Measurements from ENCODE around the gene ADAM30.
A peak's percentile ranks its signal among the peaks of the same experiment; 100 is the strongest.

ADAM30 gene

DNA sequence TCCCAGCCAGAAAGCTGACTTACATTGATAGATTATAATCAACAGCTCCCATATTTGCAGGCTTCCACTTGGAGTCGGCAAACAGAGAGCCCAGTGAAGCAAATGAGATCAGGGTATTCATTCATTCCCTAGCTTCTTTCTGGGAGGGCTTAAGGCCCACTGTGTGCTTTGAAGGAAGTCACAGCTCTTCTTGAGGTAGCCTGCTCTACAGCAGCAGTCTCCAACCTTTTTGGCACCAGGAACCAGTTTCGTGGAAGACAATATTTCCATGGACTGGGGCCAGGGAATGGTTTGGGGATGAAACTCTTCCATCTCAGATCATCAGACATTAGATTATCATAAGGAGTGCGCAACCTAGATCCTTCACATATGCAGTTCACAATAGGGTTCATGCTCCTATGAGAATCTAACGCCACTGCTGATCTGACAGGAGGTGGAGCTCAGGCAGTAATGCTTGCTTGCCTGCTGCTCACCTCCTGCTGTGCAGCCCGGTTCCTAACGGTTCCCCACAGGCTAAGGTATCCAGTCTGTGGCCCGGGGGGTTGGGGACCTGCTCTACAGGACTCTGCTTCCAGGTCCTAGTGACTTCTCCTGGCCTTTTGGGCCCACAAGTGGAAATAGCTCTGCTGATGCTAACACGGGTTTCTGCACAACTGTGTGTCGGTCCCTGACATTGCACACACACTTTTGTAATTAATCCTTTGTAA, 13.7 kb upstream of the ADAM30 start:
- DNase-seq: no peak

DNA sequence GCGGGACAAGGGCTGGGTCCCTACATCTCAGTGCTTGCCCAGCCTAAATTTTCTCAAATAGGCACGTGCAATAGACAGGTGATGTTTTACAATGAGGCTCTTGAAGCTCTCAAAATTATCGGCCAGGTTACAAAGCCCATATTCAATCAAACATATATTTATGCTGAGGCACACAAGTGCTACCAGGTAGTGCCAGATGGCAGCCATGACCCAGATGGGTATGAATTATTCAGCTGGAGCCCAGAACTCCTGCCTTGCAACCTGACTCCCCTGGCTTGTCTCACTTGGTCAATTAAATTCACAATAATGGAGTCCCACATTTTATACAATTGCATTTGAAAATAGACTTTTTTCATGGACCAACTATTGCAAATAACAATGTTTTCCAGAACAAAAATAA, 12.3 kb upstream of the ADAM30 start:
- no peak for DNase-seq

- DNase-seq: no peak
Measured at GRCh38 chr1:119906927-119907652, 10.8 kb upstream of the ADAM30 start.

DNA sequence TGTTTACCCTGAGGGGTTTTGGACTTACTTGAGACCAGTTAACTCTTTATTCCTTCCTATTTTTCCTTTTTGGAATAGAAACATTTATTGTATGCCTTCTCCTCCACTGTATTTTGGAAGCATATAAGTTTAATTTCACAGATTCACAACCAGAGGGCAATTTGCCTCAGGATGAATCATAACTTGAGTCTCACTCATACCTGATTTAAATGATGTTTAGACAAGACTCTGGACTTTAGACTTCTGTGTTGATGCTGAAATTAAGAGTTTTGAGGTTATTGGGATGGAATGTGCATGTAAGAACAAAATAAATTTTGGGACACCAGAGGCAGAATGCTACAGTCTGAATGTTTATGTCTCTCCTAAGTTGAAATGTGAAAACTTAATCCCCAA, 7.1 kb upstream of the ADAM30 start:
- no peak for DNase-seq

GRCh38 chr1:119902775-119903442, 6.6 kb upstream of the ADAM30 start:
- DNase-seq: no peak

DNA sequence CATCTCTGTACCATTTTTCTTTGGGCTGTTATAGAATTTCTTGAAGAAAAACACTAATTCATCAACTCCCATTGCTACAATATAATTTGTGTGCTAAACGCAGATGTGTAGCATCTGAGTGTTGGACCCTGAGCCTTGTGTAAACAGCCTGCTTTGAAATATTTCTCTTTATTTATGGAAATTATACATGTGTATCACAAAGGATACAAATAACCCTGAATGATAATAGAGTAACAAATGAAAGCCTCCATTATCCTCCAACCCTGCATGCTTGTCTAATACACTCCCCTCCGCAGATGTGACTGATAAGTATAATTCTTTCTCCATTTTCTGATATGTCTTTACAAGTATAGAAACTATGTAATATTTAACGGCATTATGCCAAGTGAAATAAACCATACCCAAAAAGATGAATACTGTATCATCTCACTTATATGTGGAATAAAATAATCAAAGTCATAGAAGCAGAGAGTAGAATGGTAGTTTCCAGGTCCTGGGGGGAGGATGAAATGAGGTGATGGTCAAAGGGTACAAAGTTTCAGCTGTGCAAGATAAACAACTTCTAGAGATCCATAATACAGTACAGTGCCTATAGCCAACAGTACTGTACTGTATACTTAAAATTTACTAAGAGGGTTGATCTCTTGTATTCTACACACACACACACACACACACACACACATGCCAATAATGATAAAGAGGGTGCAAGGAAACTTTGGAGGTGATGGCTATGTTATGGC, 2.8 kb upstream of the ADAM30 start:
- no peak for DNase-seq

DNA sequence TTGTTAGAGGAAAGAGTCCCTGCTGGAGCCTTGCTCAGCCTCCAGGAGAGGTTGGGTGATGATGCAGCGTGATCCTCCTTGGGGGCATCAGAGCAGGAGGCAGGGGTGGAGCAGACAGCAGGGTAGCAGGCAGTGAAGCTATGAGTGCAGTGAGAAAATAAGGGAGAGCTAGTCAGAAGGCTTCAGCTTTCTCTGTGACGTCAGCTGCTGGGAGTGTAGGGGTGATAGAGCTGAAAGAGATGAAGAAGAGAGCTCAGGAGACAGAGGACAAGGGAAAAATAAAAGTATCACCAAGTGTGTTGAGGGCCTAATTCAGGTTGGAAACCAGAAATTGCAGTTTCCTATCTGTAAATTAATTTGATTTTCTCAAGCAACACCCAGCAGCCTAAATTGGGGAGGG, 2.2 kb upstream of the ADAM30 start:
- no peak for DNase-seq

DNA sequence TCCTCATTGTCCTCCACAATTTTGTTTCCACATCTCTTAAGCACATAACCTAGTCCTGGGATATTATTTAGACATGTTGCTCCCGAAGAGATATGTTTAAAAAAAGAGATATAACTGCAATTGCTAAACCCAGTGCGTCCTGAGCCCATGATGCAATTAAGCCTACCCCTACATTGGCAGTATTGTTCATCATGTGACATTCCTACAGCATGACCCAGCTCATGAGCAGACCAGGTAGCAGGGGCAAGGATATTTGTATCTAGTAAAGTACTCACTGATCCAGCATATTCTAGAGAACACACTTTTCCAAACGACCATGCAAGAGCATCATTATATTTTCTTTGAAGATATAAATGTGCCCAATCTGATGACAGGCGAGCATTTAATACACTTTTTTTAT, 1.2 kb downstream of the ADAM30 start:
- DNase-seq: no peak

DNA sequence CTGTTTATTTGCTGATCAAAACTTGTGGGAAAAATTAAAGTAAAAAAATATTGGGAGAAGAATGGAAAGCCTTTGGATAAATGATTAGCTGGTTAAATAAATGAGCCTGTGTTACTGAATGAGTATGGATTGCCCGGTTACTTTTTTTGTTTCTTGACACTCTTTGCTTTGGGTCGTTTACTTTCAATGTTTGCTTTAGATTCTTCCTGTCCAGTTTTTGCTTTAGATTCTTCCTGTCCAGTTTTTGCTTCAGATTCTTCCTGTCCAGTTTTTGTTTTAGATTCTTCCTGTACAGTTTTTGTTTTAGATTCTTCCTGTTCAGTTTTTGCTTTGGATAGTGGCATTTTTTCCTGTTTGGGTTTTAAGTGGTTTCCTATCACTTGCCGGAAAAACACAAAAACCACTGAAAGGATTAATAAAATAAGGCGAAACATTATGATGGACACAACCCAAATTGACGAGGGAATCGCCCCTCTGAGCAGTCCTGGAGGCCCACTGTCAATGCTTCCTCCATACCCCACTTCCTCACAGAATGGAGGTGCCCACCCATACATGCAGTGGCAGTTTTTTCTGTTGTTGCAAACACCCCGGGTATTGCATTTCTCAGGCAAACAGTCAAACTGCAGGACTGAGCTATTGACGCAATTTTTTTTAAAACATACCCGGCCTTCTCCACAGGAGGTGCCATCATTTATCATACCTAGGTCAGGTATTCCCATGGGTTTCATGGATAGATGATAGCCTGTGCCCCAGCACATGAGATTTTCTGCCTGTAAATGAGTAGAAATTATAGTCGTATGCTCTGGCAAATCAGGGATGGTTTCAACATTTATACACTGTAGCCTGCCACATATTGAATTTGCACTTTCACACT, 2.3 kb downstream of the ADAM30 start:
- DNase-seq: no peak

GRCh38 chr1:119893238-119893791, 3.0 kb downstream of the ADAM30 start:
- DNase-seq: no peak

DNA sequence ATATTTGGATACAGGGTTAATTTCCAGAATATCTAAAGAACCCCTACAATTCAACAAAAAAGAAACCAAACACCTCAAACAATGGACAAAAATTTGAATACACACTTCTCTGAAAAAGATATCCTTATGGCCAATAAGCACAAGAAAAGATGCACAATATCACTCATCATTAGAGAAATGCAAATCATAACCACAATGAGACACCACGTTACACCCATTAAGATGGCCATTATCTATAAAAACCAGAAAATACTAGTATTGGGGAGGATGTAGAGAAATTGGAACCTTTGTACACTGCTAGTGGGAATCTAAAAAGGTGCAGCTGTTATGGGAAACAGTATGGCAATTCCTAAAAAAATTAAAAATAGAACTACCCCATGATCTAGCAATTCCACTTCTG, 4.9 kb downstream of the ADAM30 start:
- DNase-seq: no peak

DNA sequence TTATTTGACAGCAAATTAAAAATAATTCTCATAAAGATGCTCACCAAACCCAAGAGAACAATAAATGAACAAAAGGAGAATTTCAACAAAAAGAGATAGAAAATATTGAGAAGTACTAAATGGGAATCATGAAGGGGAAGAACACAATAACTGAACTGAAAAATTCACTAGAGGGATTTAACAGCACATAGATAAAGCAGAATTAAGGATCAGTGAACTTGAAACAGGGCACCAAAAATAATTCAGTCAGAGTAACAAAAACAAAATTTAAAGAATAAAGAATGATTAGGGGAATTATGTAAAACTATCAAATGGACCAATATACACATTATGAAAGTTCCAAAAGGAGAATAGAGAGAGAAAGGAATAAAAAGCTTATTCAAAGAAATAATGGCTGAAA, 7.8 kb downstream of the ADAM30 start:
- DNase-seq: no peak

- no peak for DNase-seq
Measured at GRCh38 chr1:119887427-119887826, 8.9 kb downstream of the ADAM30 start.

- peak in 6 of 51 donors; percentile 2 to 32 (median 2) for DNase-seq
Measured at GRCh38 chr1:119885903-119886783, 10.2 kb downstream of the ADAM30 start.

GRCh38 chr1:119884711-119885110, 11.6 kb downstream of the ADAM30 start:
- DNase-seq: no peak

- no peak for DNase-seq
Measured at GRCh38 chr1:119883826-119884225, 12.5 kb downstream of the ADAM30 start.

DNA sequence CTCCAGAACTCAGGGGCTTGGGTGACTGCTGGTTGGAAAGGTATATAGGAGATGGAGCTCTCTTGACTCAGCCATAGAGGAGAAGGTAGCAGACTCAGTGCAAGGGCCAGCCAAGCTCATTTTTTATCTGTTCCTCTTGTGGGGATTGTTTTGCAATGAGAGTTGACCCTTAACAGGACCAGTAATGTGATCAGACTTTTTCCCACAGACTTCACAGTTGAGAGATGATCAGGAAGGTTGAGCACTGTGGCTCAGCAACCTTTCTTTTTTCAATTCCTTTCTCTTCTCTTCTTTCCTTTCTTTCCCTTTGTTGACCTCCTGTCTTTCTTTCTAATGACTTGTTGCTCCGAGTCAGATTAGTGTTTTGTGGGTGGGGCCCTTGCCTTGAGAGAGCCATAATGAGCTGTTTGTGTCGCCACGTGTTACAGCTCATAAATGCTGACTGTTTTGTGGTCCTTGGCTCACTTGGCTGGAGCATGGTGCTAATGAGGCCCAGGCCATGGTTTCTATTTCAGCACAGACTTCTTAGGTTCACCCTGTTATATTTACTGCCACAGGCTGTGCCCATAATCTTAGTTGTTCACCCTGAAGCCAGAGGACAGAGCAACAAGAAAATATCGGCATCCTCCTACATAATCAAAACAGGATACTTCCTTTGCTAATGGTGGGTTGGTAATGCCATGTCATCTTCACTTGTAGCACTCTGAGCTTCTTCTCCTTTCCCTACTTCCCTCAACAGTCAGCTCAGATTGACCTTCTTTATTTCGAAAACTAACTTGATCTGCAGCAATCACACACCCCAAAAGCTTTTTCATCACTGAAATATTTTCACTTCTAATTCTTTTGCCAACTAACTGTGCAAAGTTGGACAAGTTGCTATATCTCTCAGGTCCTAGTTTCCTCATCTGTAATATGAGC, 13.9 kb downstream of the ADAM30 start:
- no peak for DNase-seq

All from hypothalamus (tissue), 51 donors.